Epithelial cell of esophagus (primary cell): ENCODE data around the gene METTL27.

Source experiments
- DNase-seq: peaks from one replicate; pipeline ENCODE4 v3.0.0; 2010; ENCODE audit warnings: low read depth
- H3K4me3 ChIP-seq: 2 replicates; pipeline ENCODE4 v1.5.1; 2011; ENCODE audit warnings: mild to moderate bottlenecking, low read length, control low read depth
- TF ChIP-seq, protein P1 (sequence below): IDR thresholded peaks from 2 replicates; pipeline ENCODE4 v1.5.1; 2011; ENCODE audit warnings: low read depth, mild to moderate bottlenecking, low read length, control low read depth, inconsistent platforms; ENCODE audit not compliant: insufficient read depth; ENCODE audit errors: missing control alignments

Gene METTL27

DNA sequence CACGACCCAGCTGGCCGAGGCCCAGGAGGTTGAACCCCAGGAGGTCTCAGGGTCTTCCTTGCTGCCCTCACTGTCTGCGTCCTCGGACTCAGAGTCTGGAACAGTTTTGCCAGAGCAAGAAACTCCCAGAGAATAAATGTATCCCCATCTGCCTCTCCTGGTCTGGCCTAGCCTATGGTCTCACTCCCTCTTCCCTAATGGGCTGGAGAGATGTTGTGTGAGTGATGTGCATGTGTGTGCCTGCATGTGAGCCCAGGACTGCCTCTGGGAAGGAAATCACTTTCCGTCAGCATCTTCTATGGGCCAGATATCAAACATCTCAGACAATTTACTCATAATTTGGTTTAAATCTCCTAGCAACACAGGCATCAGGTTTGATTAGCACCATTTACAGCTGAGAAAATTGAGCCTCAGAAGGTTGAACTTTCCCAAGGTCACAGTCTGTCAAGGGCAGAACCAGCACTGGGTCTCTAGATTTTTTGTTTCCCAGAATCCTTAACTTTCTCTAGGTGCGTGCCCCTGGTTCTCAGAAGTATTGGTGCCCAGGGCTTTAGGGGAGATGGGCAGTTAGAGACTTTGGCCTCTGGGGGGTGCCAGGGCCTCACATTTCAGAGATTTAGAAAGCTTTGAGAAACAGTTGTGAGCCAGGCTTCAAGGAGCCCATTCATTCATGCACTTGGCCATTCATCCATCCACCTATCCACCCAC, 23.6 kb upstream of the METTL27 start:
- TF ChIP-seq, protein P1, sequence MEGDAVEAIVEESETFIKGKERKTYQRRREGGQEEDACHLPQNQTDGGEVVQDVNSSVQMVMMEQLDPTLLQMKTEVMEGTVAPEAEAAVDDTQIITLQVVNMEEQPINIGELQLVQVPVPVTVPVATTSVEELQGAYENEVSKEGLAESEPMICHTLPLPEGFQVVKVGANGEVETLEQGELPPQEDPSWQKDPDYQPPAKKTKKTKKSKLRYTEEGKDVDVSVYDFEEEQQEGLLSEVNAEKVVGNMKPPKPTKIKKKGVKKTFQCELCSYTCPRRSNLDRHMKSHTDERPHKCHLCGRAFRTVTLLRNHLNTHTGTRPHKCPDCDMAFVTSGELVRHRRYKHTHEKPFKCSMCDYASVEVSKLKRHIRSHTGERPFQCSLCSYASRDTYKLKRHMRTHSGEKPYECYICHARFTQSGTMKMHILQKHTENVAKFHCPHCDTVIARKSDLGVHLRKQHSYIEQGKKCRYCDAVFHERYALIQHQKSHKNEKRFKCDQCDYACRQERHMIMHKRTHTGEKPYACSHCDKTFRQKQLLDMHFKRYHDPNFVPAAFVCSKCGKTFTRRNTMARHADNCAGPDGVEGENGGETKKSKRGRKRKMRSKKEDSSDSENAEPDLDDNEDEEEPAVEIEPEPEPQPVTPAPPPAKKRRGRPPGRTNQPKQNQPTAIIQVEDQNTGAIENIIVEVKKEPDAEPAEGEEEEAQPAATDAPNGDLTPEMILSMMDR = peak; percentile 63
- no peak overlapping the region for H3K4me3 ChIP-seq
- peak; percentile 54 for DNase-seq

DNA sequence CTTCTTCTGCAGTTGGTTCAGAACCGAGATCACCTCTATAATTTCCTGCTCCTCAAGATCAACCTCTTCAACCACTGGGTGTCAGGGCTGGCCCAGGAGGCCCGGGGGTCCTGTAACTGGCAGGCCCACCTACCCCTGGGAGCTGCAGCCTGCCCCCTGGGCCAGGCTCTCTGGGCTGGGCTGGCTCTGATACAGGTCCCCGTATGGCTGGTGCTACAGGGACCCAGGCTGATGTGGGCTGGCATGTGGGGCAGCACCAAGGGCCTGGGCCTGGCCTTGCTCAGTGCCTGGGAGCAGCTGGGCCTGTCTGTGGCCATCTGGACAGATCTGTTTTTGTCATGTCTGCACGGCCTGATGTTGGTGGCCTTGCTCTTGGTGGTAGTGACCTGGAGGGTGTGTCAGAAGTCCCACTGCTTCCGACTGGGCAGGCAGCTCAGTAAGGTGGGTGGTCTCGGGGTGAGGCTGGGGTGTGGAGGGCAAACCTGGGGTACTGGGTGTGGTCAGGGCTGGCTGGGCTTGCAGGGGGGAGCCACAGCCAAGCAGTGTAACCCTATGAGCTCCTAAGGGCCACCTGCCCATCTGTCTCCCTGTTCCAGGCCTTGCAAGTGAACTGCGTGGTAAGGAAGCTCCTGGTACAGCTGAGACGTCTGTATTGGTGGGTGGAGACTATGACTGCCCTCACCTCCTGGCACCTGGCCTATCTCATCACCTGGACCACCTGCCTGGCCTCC, 22.8 kb upstream of the METTL27 start:
- no peak for DNase-seq
- TF ChIP-seq, protein P1 = no peak
- no peak overlapping the region for H3K4me3 ChIP-seq

DNA sequence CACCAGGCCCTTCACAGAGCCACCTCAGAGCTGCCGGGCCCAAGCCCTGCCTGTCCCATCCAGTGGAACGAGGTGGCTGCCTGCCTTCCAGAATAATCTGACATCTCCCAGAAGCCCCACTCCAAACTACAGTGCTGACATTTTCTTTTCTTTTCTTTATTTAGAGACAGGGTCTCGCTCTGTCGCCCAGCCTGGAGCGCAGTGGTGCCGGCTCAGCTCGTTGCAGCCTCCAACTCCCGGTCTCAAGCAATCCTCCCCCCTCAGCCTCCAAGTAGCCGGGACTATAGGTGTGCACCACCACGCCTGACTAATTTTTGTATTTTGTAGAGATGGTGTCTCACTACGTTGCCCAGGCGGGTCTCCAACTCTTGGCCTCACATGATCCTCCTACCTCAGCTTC, 19.0 kb upstream of the METTL27 start:
- no peak for DNase-seq
- TF ChIP-seq, protein P1 = no peak
- H3K4me3 ChIP-seq = no peak overlapping the region

DNA sequence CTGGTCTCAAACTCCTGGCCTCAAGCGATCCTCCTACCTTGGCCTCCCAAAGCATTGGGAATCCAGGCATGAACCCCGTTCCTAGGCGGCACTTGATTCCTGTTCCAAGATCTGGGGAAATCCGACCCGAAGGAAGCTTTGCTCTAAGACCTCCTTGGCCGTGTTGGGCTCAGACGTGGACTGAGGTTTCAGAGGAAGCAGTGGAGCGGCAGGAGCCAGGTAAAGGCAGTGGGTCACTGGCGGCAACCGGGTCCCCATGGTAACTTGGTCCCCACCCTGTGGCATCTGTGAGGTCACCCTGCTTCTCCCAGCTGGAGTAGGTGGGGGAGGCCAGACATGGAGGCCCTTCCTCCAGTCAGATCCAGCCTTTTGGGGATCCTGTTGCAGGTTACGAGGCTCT, 18.5 kb upstream of the METTL27 start, which contains the start of gene TMEM270:
Gene TMEM270, plus strand, starts transcription at position 301 of the 400 bp plus-strand sequence. Its CDS starts 36 bp downstream, at position 337.
- TF ChIP-seq, protein P1 = no peak
- no peak within 1 kb of the TSS for H3K4me3 ChIP-seq
- DNase-seq = no peak

DNA sequence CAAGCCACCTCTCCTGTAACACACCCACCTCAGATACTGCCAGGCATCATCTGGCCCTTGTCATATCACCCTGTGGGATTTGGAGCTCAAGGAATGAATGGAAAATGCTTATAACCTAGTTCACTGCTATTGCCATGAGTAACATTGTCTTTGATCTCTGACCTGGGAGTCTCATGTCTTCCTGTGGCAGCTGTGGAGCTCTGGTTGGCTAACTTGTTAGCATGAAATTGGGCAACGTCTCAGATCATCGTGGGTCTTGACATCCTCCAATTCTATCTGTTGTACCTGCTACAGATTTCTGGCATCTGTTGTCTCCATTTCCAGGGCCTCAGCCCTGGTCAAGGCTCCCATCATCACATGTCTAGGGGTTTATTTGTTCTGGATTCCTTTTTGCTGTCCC, 16.5 kb upstream of the METTL27 start:
- TF ChIP-seq, protein P1 = no peak
- DNase-seq = no peak
- no peak overlapping the region for H3K4me3 ChIP-seq

DNA sequence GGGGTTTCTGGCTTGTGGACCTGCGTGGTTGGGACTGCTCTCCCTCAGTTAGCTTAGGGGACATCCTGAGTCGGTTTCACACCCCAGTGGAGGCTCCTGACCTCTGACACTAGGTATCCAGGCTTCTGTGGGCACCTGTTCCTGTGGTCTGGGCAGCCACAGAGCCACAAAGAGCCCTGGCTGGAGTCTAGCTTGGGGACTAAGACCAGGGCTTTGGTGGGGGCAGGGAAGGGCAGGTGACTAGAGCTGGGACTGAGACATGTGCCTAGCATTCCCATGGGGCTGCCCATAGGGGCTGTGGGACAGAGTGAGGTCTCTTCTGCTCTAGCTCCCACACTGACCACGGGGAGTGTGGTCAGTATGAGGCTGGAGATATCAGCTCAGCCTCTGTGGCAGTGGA, 14.6 kb upstream of the METTL27 start:
- H3K4me3 ChIP-seq = no peak overlapping the region
- DNase-seq = no peak
- TF ChIP-seq, protein P1 = no peak

DNA sequence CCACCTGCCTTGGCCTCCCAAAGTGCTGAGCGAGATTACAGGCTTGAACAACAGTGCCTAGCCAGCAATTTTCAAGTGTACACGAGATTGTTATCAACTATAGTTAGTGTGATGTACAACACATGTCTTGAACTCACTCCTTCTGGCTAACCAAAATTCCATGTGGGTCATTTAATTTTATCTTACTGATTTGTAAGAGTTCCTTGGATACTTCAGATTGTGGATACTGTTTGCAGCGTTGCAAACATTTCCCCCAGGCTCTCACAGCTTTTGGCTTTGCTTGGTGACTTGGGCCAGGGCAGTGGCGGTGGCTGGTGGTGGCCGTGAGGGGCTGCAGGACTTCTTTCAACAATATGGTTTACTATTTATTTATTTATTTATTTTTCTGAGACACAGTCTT, 10.2 kb upstream of the METTL27 start:
- no peak for DNase-seq
- TF ChIP-seq, protein P1 = no peak
- no peak overlapping the region for H3K4me3 ChIP-seq
